ENCODE measurements around the gene RHEX.

DNA sequence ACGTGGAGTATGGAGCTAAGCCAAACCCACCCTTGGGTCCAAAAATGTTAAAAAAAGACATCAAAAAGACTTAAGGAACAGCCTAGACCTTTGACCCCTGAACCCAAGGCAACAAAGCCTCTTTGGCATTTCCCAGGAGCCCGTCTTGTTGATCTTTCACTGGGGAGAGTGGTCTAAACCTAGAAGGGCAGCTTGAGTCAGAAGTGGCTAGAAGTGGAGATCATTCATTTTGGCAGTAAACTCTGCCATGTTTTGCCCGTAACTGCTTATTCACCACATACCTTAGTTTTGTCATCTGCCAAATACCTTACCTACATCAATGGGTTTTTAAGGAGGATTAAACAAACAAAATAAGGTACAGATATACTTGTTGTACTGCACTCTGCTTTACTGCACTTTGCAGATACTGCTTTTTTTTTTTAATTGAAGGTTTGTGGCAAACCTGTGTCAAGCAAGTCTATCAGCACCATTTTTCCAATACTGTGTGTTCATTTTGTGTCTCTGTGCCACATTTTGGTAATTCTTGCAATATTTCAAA lies 27.6 kb upstream of the RHEX start:
- TF ChIP-seq POLR2A (IDR thresholded peaks at IDR 0.05) = no peak
- TF ChIP-seq, protein P1, sequence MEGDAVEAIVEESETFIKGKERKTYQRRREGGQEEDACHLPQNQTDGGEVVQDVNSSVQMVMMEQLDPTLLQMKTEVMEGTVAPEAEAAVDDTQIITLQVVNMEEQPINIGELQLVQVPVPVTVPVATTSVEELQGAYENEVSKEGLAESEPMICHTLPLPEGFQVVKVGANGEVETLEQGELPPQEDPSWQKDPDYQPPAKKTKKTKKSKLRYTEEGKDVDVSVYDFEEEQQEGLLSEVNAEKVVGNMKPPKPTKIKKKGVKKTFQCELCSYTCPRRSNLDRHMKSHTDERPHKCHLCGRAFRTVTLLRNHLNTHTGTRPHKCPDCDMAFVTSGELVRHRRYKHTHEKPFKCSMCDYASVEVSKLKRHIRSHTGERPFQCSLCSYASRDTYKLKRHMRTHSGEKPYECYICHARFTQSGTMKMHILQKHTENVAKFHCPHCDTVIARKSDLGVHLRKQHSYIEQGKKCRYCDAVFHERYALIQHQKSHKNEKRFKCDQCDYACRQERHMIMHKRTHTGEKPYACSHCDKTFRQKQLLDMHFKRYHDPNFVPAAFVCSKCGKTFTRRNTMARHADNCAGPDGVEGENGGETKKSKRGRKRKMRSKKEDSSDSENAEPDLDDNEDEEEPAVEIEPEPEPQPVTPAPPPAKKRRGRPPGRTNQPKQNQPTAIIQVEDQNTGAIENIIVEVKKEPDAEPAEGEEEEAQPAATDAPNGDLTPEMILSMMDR (IDR thresholded peaks at IDR 0.05) = no peak

All from heart left ventricle (tissue), 13 donors.